OCI-LY3 (cell line): ENCODE data around the gene PELI1.

Source experiments
- CTCF ChIP-seq: fragments of 200-600, 300-600 bp; sonication (generic); IDR thresholded peaks from 2 replicates; pipeline ENCODE4 v1.5.1; 2014; ENCODE audit warnings: antibody characterized with exemption, low read length, low read depth
- EZH2phosphoT487 ChIP-seq: fragments of 200-600 bp; shearing (Covaris generic); IDR thresholded peaks from 2 replicates; pipeline ENCODE4 v1.6.1; 2018; ENCODE audit warnings: antibody characterized with exemption, mixed run types, low read depth

- no peak for TF ChIP-seq CTCF
- no peak for TF ChIP-seq EZH2phosphoT487
These were observed 50.9 kb downstream of the PELI1 start for GRCh38 chr2:64093341-64093740.
